SU-DHL-6 (cell line): ENCODE measurements around the gene HOXB6.

Source experiments
- H2AFZ ChIP-seq: fragments of 200-600 bp; sonication (generic); 2 replicates; pipeline ENCODE4 v1.6.1; 2014; ENCODE audit warnings: low read depth, mild to moderate bottlenecking, moderate library complexity, mixed read lengths, antibody characterized with exemption, low read length; ENCODE audit not compliant: severe bottlenecking
- H3F3A ChIP-seq: fragments of 200-600 bp; shearing (Covaris generic); 2 replicates; pipeline ENCODE4 v1.6.0; 2016; ENCODE audit warnings: antibody characterized with exemption, mild to moderate bottlenecking; ENCODE audit not compliant: insufficient read depth
- H3K27ac ChIP-seq: fragments of 200-600 bp; sonication (generic); 2 replicates; pipeline ENCODE4 v1.5.1; 2016; ENCODE audit warnings: low read depth, mild to moderate bottlenecking, low read length, moderate library complexity, mixed read lengths
- H3K27me3 ChIP-seq: fragments of 200-600 bp; sonication (generic), shearing (Covaris generic); 2 replicates; pipeline ENCODE4 v1.6.0; 2014; ENCODE audit warnings: mild to moderate bottlenecking, low read length
- H3K36me3 ChIP-seq: fragments of 200-600 bp; sonication (generic); 2 replicates; pipeline ENCODE4 v1.6.1; 2014; ENCODE audit warnings: mild to moderate bottlenecking, low read length, mixed read lengths
- H3K4me2 ChIP-seq: fragments of 300-600, 200-600 bp; shearing (Covaris generic), sonication (generic); 2 replicates; pipeline ENCODE4 v1.6.0; 2014; ENCODE audit warnings: low read length, low read depth, mild to moderate bottlenecking; ENCODE audit not compliant: poor library complexity, severe bottlenecking
- H3K4me3 ChIP-seq: fragments of 200-600 bp; sonication (generic); 2 replicates; pipeline ENCODE4 v1.5.1; 2014; ENCODE audit warnings: antibody characterized with exemption, low read length, mild to moderate bottlenecking, mixed read lengths; ENCODE audit not compliant: insufficient read depth, poor library complexity, severe bottlenecking
- H3K79me2 ChIP-seq: fragments of 200-600 bp; sonication (generic); 2 replicates; pipeline ENCODE4 v1.6.1; 2014; ENCODE audit warnings: mild to moderate bottlenecking, low read length, moderate library complexity; ENCODE audit not compliant: insufficient read depth
- H3K9ac ChIP-seq: fragments of 200-600 bp; sonication (generic); 2 replicates; pipeline ENCODE4 v1.7.0; 2014; ENCODE audit warnings: mild to moderate bottlenecking, low read length
- H3K9me2 ChIP-seq: fragments of 200-600 bp; sonication (generic); replicated peaks from 2 replicates; pipeline ENCODE4 v1.6.1; 2014; ENCODE audit warnings: low read length; ENCODE audit not compliant: insufficient read depth
- H3K9me3 ChIP-seq: fragments of 200-600 bp; sonication (generic); 2 replicates; pipeline ENCODE4 v1.6.1; 2014; ENCODE audit warnings: low read length, mixed read lengths; ENCODE audit not compliant: insufficient read depth
- H4K20me1 ChIP-seq: fragments of 200-600 bp; sonication (generic); 2 replicates; pipeline ENCODE4 v1.6.1; 2014; ENCODE audit warnings: low read depth, mild to moderate bottlenecking, antibody characterized with exemption, low read length, moderate library complexity, mixed read lengths
- CTCF ChIP-seq: fragments of 200-600 bp; sonication (generic); IDR thresholded peaks from one replicate; pipeline ENCODE4 v1.5.1; 2017; ENCODE audit warnings: antibody characterized with exemption, mild to moderate bottlenecking, low read length, moderate library complexity; ENCODE audit not compliant: insufficient read depth, poor library complexity, severe bottlenecking
- EZH2phosphoT487 ChIP-seq: fragments of 200-600 bp; sonication (generic), shearing (Covaris generic); conservative IDR thresholded peaks from 2 replicates; pipeline ENCODE4 v1.6.1; 2018; ENCODE audit warnings: mild to moderate bottlenecking, antibody characterized with exemption, low read length, moderate library complexity, mixed read lengths

HOXB6 gene

GRCh38 chr17:48618256-48618896, 13.6 kb upstream of the HOXB6 start:
- no peaks in the 10 kb centered on the region for H3K36me3 ChIP-seq
- H3K4me2 ChIP-seq: no peak overlapping the region
- no peaks in the 10 kb centered on the region for H3K9me3 ChIP-seq
- TF ChIP-seq EZH2phosphoT487 (no peak), CTCF (peak; percentile 84)
- H3K9me2 ChIP-seq: no peaks in the 10 kb centered on the region
- H2AFZ ChIP-seq: no peak overlapping the region
- H4K20me1 ChIP-seq: no peaks in the 10 kb centered on the region
- H3K4me3 ChIP-seq: no peak overlapping the region
- no peaks in the 10 kb centered on the region for H3K79me2 ChIP-seq
- H3K27me3 ChIP-seq: no peaks in the 10 kb centered on the region
- no peaks in the 10 kb centered on the region for H3F3A ChIP-seq
- H3K9ac ChIP-seq: no peak overlapping the region
- H3K27ac ChIP-seq: no peak overlapping the region

GRCh38 chr17:48617471-48618255, 12.9 kb upstream of the HOXB6 start:
- Histone ChIP-seq H3K4me2 (no peak overlapping the region), H3K9me3 (no peaks in the 10 kb centered on the region), H3F3A (no peaks in the 10 kb centered on the region), H4K20me1 (no peaks in the 10 kb centered on the region), H3K36me3 (no peaks in the 10 kb centered on the region), H3K27me3 (no peaks in the 10 kb centered on the region), H3K79me2 (no peaks in the 10 kb centered on the region), H3K9me2 (no peaks in the 10 kb centered on the region), H3K27ac (no peak overlapping the region), H2AFZ (no peak overlapping the region), H3K9ac (no peak overlapping the region), H3K4me3 (no peak overlapping the region)
- TF ChIP-seq EZH2phosphoT487 (no peak), CTCF (no peak)

DNA sequence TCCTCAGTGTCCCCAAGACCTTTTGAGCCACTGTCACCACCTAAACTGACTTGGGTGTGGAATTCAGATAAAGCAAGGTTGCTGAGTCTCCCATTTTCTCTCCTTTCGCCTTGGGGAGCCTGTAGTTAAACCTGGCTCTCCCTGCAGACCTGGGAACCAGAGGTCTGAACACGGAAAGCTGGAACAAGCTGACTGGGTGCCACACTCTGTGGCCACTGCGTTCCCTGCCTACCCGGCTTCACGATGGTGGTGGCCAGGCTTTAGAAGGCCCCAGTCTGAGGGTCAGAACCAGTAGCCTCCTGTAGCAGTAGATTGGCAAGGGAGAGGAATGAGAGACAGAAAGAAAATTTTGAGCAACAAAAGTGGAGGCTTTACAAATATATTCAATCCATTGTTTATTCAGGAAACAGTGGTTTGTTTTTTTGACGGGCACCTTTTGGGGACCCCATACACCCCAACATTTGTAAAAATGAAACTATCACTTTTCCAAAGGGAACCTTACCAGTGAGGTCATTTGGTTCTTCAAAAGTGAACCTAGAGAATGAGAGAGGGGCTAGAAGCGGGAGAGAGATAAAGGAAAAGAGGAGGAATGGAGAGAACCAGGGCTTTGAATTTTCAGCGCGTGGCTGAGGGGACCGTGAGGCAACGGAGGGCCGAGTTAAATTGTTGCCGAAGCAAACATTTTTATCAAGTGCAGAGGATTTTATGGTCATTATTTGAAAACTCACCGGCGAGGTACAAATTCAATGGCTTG, 12.1 kb upstream of the HOXB6 start:
- no peak for TF ChIP-seq CTCF
- TF ChIP-seq EZH2phosphoT487: no peak
- H3K9ac ChIP-seq: no peak overlapping the region
- H3F3A ChIP-seq: no peaks in the 10 kb centered on the region
- no peaks in the 10 kb centered on the region for H4K20me1 ChIP-seq
- H2AFZ ChIP-seq: no peak overlapping the region
- no peak overlapping the region for H3K4me3 ChIP-seq
- no peak overlapping the region for H3K4me2 ChIP-seq
- no peaks in the 10 kb centered on the region for H3K27me3 ChIP-seq
- H3K36me3 ChIP-seq: no peaks in the 10 kb centered on the region
- no peaks in the 10 kb centered on the region for H3K79me2 ChIP-seq
- H3K9me3 ChIP-seq: no peaks in the 10 kb centered on the region
- no peak overlapping the region for H3K27ac ChIP-seq
- H3K9me2 ChIP-seq: no peaks in the 10 kb centered on the region
